Spleen (tissue), 11 donors: ENCODE data around the gene MGAT4A. TPM values are rescaled to one million over a fixed set of nuclear protein-coding genes. Genes with fewer than 3 reads are reported as not detected.

ENCODE experiments used
- DNase-seq: peaks from one replicate; pipeline ENCODE4 v3.0.0-alpha.2; 2020
- H3K27ac ChIP-seq, 8 donors: fragments of 200-600 bp; sonication (generic) in 7 of 8; 1 replicate in 4 of 8; 2 replicates in 4 of 8; pipeline versions ENCODE4 v1.5.0 to v1.8.0; 2016 to 2021; ENCODE audit warnings: inconsistent platforms in 4 of 8, mild to moderate bottlenecking in 4 of 8, moderate library complexity in 1 of 8
- H3K27me3 ChIP-seq, 7 donors: fragments of 200-600 bp; sonication (generic) in 6 of 7; replicated peaks in 1 of 7; 1 replicate in 4 of 7; 2 replicates in 3 of 7; pipeline versions ENCODE4 v1.5.0 to v1.8.0; 2016 to 2021; ENCODE audit warnings: inconsistent platforms in 3 of 7, mild to moderate bottlenecking in 1 of 7
- H3K36me3 ChIP-seq, 6 donors: fragments of 200-600 bp; sonication (generic) in 5 of 6; 1 replicate in 4 of 6; 2 replicates in 2 of 6; pipeline versions ENCODE4 v1.5.0 to v1.8.0; 2016 to 2021; ENCODE audit warnings: inconsistent platforms in 2 of 6
- H3K4me1 ChIP-seq, 6 donors: fragments of 200-600 bp; sonication (generic) in 5 of 6; 1 replicate in 3 of 6; 2 replicates in 3 of 6; pipeline versions ENCODE4 v1.5.0 to v1.8.0; 2016 to 2021; ENCODE audit warnings: inconsistent platforms in 3 of 6
- H3K4me3 ChIP-seq, 8 donors: fragments of 200-600 bp; sonication (generic) in 7 of 8; 1 replicate in 4 of 8; 2 replicates in 4 of 8; pipeline versions ENCODE4 v1.5.0 to v1.8.0; 2016 to 2021; ENCODE audit warnings: inconsistent platforms in 4 of 8, mild to moderate bottlenecking in 4 of 8, moderate library complexity in 2 of 8
- H3K9me3 ChIP-seq, 8 donors: fragments of 200-600 bp; sonication (generic) in 7 of 8; 1 replicate in 4 of 8; 2 replicates in 4 of 8; pipeline versions ENCODE4 v1.5.0 to v1.8.0; 2016 to 2021; ENCODE audit warnings: inconsistent platforms in 4 of 8
- CTCF ChIP-seq, 11 experiments: fragments of 200-600 bp in 7 of 11; fragments of 450-650 bp in 4 of 11; sonication (generic) in 4 of 11; IDR thresholded peaks in 8 of 11; conservative IDR thresholded peaks in 3 of 11; 1 replicate in 7 of 11; 2 replicates in 4 of 11; pipeline versions ENCODE4 v1.4.0 to v1.8.0; 2016 to 2021; ENCODE audit warnings: antibody characterized with exemption in 11 of 11, inconsistent platforms in 4 of 11, mild to moderate bottlenecking in 1 of 11
- POLR2A ChIP-seq, 3 donors: fragments of 450-650 bp; IDR thresholded peaks; one replicate each; pipeline ENCODE4 v1.5.1; 2017; ENCODE audit warnings: antibody characterized with exemption in 3 of 3, mild to moderate bottlenecking in 1 of 3
- POLR2AphosphoS5 ChIP-seq, 3 donors: sonication (generic); formaldehyde crosslinking; IDR thresholded peaks; one replicate each; pipeline ENCODE4 v1.5.1; 2017; ENCODE audit warnings: antibody characterized with exemption in 3 of 3
- WGBS, 5 donors: extraction: QIAGEN DNeasy Blood & Tissue Kit in 3 of 5; methylation state at CpG; one replicate each; pipeline versions ENCODE4 v1.1.5 to v1.1.7; 2013 to 2018; 5-methylcytosine and 5-hydroxymethylcytosine counted together
- intact Hi-C: fragments of 100-400 bp; cut with DNase I; formaldehyde crosslinking; loops from one replicate; pipeline ENCODE4 v1.15.0; 2023; ENCODE audit warnings: low total_unique reads
- polyA plus RNA-seq, 3 donors: library from polyadenylated mRNA; stranded (reverse); fragments of 200-250 nt; gene quantifications; one replicate each; pipeline ENCODE4 v1.2.1, GENCODE V29; 2013
- total RNA-seq, 7 donors: library from RNA; depleted of rRNA in 3 of 7; stranded (reverse); fragments of >200 nt in 3 of 7; fragmentation: NEBNext Ultra II Directional in 4 of 7; extraction: Animal tissue kit (Norgen Biotek cat#: 25700) in 4 of 7; gene quantifications; one replicate each; pipeline versions ENCODE4 v1.1.0 to v1.2.1, GENCODE V29; 2016 to 2021
- donor health status: healthy with polysubstance abuse.
- donor health status: DM: no; HTN: no; CAD: no; lungs with moderate emphysema.
- donor health status: DM: no; HTN: no; CAD: no.
- donor health status: Bipolar disorder and iron deficiency.
- donor health status: healthy.
- donor health status: DM: no; HTN: no; CAD: no.
- donor health status: DM: yes; HTN: yes; CAD: no.

The MGAT4A gene
- total and polyA plus RNA-seq, 10 donors: 5.7 to 45.9 (median 31.5) TPM

GRCh38 chr2:98592565-98592964 is 138.4 kb downstream of the MGAT4A start:
- DNase-seq: no peak
- H3K4me1 ChIP-seq: no peaks in the 10 kb centered on the region
- WGBS, 5 donors: 94 to 98% (median 96%) methylated on average over 8 of the region's 8 CpGs
- TF ChIP-seq CTCF (IDR thresholded peaks at IDR 0.05 in 8 of 11, conservative IDR thresholded peaks at IDR 0.05 in 3 of 11): no peak
- TF ChIP-seq POLR2AphosphoS5 (IDR thresholded peaks at IDR 0.05): peak in 1 of 3 donors; percentile 10
- TF ChIP-seq POLR2A (IDR thresholded peaks at IDR 0.05): no peak
- intact Hi-C loops: no loop called here
- no peak overlapping the region for H3K27ac ChIP-seq
- peaks cover 0 to 8% (median 1%) of the 10 kb centered on the region in 8 donors for H3K9me3 ChIP-seq
- H3K36me3 ChIP-seq: peaks cover 0 to 87% (median 22%) of the 10 kb centered on the region in 6 donors
- H3K27me3 ChIP-seq: no peaks in the 10 kb centered on the region
- no peak overlapping the region for H3K4me3 ChIP-seq

DNA sequence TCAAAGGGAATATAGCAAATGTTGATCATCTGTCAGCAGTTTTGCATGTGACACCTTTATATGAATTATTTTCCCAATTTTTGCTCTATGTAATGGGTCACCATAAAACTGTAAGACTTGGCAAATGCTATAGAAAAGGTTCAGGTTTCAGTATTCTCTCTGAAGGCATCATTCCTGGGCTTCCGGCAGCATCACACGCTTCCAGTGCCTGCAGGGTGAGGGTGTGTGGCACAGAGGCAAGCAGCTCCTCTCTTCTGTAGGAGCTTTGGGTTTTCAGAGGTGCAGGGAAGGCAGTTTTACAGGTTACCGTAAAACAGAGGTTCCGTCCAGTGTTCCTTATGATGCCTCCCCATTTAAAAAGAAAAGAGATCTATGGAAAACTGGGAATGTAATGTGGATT is 141.4 kb downstream of the MGAT4A start:
- Histone ChIP-seq H3K4me3 (no peak overlapping the region), H3K27ac (no peak overlapping the region), H3K4me1 (no peaks in the 10 kb centered on the region), H3K9me3 (peaks cover 0 to 8% (median 1%) of the 10 kb centered on the region in 8 donors), H3K27me3 (no peaks in the 10 kb centered on the region), H3K36me3 (peaks cover 0 to 97% (median 31%) of the 10 kb centered on the region in 6 donors)
- TF ChIP-seq CTCF (IDR thresholded peaks at IDR 0.05 in 8 of 11, conservative IDR thresholded peaks at IDR 0.05 in 3 of 11) (no peak), POLR2AphosphoS5 (IDR thresholded peaks at IDR 0.05) (no peak), POLR2A (IDR thresholded peaks at IDR 0.05) (no peak)
- intact Hi-C loops: no loop called here
- WGBS, 5 donors: 96 to 100% (median 98%) methylated on average over 4 of the region's 4 CpGs
- DNase-seq: peak; percentile 38

GRCh38 chr2:98588880-98589431 is 142.0 kb downstream of the MGAT4A start:
- H3K9me3 ChIP-seq: peaks cover 0 to 5% (median under 1%) of the 10 kb centered on the region in 8 donors
- no peak for DNase-seq
- no peaks in the 10 kb centered on the region for H3K4me1 ChIP-seq
- H3K4me3 ChIP-seq: no peak overlapping the region
- H3K27me3 ChIP-seq: no peaks in the 10 kb centered on the region
- WGBS, 5 donors: 61 to 78% (median 74%) methylated on average over 4 of the region's 4 CpGs
- intact Hi-C loops: no loop called here
- TF ChIP-seq POLR2AphosphoS5 (IDR thresholded peaks at IDR 0.05) (no peak), CTCF (IDR thresholded peaks at IDR 0.05 in 8 of 11, conservative IDR thresholded peaks at IDR 0.05 in 3 of 11) (no peak), POLR2A (IDR thresholded peaks at IDR 0.05) (no peak)
- no peak overlapping the region for H3K27ac ChIP-seq
- peaks cover 0 to 100% (median 34%) of the 10 kb centered on the region in 6 donors for H3K36me3 ChIP-seq

GRCh38 chr2:98586551-98587140 is 144.3 kb downstream of the MGAT4A start:
- Histone ChIP-seq H3K9me3 (no peaks in the 10 kb centered on the region), H3K27me3 (no peaks in the 10 kb centered on the region), H3K4me1 (no peaks in the 10 kb centered on the region), H3K36me3 (peaks cover 0 to 100% (median 43%) of the 10 kb centered on the region in 6 donors), H3K4me3 (no peak overlapping the region), H3K27ac (no peak overlapping the region)
- no peak for DNase-seq
- intact Hi-C loops: no loop called here
- TF ChIP-seq POLR2AphosphoS5 (IDR thresholded peaks at IDR 0.05) (no peak), CTCF (IDR thresholded peaks at IDR 0.05 in 8 of 11, conservative IDR thresholded peaks at IDR 0.05 in 3 of 11) (no peak), POLR2A (IDR thresholded peaks at IDR 0.05) (no peak)
- WGBS, 5 donors: 86 to 95% (median 93%) methylated on average over 6 of the region's 6 CpGs
